HEK293 (cell line): Measurements from ENCODE around the gene PAIP2.

ENCODE experiments used
- ZBTB17 ChIP-seq: fragments of 450-650 bp; formaldehyde crosslinking; IDR thresholded peaks from 2 replicates; pipeline ENCODE4 v1.5.1; 2016; ENCODE audit warnings: missing biosample characterization, missing genetic modification characterization
- ZNF202 ChIP-seq: fragments of 450-650 bp; formaldehyde crosslinking; IDR thresholded peaks from 2 replicates; pipeline ENCODE4 v1.5.1; 2016; ENCODE audit warnings: missing biosample characterization, missing genetic modification characterization, borderline replicate concordance
- ZNF239 ChIP-seq: fragments of 450-650 bp; formaldehyde crosslinking; IDR thresholded peaks from 2 replicates; pipeline ENCODE4 v1.5.1; 2016; ENCODE audit warnings: missing biosample characterization, missing genetic modification characterization
- ZNF335 ChIP-seq: fragments of 450-650 bp; formaldehyde crosslinking; conservative IDR thresholded peaks from 2 replicates; pipeline ENCODE4 v1.5.1; 2016; ENCODE audit warnings: missing biosample characterization, missing genetic modification characterization
- ZNF629 ChIP-seq: fragments of 450-650 bp; formaldehyde crosslinking; IDR thresholded peaks from 2 replicates; pipeline ENCODE4 v1.5.1; 2017; ENCODE audit warnings: missing biosample characterization, missing genetic modification characterization
- ZNF776 ChIP-seq: fragments of 450-650 bp; formaldehyde crosslinking; IDR thresholded peaks from 2 replicates; pipeline ENCODE4 v1.5.0; 2017; ENCODE audit warnings: missing biosample characterization, missing genetic modification characterization, borderline replicate concordance
- TF ChIP-seq, protein P1 (sequence below): fragments of 450-650 bp; formaldehyde crosslinking; IDR thresholded peaks from 2 replicates; pipeline ENCODE4 v1.5.1; 2016; ENCODE audit warnings: missing biosample characterization, missing genetic modification characterization

DNA sequence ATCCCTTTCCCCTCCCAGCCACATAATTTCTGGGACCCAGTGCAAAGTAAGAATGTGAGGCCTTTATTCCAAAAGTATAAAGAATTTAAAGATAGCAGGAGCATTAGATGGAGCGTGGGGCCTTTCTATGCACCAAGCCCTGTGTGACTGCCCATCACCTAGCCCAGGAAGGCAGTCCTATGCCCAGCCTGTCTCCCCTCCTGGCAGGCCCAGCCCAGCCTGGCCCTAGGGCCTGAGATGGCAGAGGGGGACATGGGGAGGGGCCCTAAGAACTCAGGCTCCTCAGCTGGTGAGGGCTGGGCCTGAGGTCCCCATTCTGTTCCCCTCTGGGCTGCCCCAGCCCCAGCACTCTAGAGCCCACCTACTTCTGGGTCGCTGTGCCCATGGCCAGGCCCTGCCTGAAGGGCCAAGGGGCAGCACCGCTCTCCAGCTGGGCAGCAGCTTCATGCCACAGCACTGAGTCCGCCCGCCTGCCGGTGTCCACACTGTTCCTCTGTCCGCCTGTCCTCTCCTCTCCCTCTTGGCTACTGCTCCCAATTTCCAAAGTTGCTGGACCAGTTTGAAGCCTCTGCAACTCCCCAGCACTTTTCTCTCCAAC lies 42.4 kb downstream of the PAIP2 start:
- TF ChIP-seq ZNF335 (tag by site-specific recombination), result no peak
- TF ChIP-seq, protein P1, sequence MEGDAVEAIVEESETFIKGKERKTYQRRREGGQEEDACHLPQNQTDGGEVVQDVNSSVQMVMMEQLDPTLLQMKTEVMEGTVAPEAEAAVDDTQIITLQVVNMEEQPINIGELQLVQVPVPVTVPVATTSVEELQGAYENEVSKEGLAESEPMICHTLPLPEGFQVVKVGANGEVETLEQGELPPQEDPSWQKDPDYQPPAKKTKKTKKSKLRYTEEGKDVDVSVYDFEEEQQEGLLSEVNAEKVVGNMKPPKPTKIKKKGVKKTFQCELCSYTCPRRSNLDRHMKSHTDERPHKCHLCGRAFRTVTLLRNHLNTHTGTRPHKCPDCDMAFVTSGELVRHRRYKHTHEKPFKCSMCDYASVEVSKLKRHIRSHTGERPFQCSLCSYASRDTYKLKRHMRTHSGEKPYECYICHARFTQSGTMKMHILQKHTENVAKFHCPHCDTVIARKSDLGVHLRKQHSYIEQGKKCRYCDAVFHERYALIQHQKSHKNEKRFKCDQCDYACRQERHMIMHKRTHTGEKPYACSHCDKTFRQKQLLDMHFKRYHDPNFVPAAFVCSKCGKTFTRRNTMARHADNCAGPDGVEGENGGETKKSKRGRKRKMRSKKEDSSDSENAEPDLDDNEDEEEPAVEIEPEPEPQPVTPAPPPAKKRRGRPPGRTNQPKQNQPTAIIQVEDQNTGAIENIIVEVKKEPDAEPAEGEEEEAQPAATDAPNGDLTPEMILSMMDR (tag by site-specific recombination), result no peak
- TF ChIP-seq ZNF202 (tag by site-specific recombination), result no peak
- no peak for TF ChIP-seq ZNF239
- TF ChIP-seq ZNF776 (tag by site-specific recombination), result no peak
- no peak for TF ChIP-seq ZNF629 (tag by site-specific recombination)
- TF ChIP-seq ZBTB17 (tag by site-specific recombination), result no peak
